H1 (cell line): ENCODE results near the gene WDR75. TPM values are rescaled to one million over a fixed set of nuclear protein-coding genes. Genes with fewer than 3 reads are reported as not detected.

Source experiments
- CTCF ChIA-PET: fragments of 300-600 bp; sonication (Branson Sonifier 250); formaldehyde crosslinking; loops from one replicate; lab custom pipeline; 2021; ENCODE audit not compliant: partially characterized antibody; lab: Charles Lee
- POLR2A ChIA-PET: fragments of 300-600 bp; sonication (Branson Sonifier 250); formaldehyde crosslinking; loops from one replicate; lab custom pipeline; 2021; ENCODE audit warnings: inconsistent platforms; ENCODE audit not compliant: partially characterized antibody; lab: Charles Lee
- DNase-seq, 2 experiments: peaks; one replicate each; pipeline versions ENCODE4 v3.0.0 to v3.0.0-alpha.2; 2010 to 2022; ENCODE audit warnings: low spot score in 2 of 2, low read depth in 1 of 2, mixed read lengths in 1 of 2
- FAIRE-seq: peaks from 2 replicates; lab custom pipeline; 2011; peaks lifted over from hg19 to GRCh38; lab: Jason Lieb, UNC
- H2AFZ ChIP-seq: 2 replicates; pipeline ENCODE4 v1.8.1; 2012; ENCODE audit warnings: low read length, inconsistent platforms
- H2AK5ac ChIP-seq: 2 replicates; pipeline ENCODE4 v1.6.1; 2013; ENCODE audit warnings: low read depth, low read length
- H2BK120ac ChIP-seq: replicated peaks from 2 replicates; pipeline ENCODE3; 2013; ENCODE audit warnings: low read depth, low read length, inconsistent platforms
- H2BK12ac ChIP-seq: 2 replicates; pipeline ENCODE4 v1.6.1; 2013; ENCODE audit warnings: low read depth, low read length
- H2BK15ac ChIP-seq: 2 replicates; pipeline ENCODE4 v1.6.1; 2013; ENCODE audit warnings: low read length
- H2BK20ac ChIP-seq: 2 replicates; pipeline ENCODE4 v1.6.1; 2013; ENCODE audit warnings: low read length
- H2BK5ac ChIP-seq: 2 replicates; pipeline ENCODE4 v1.6.1; 2013; ENCODE audit warnings: low read depth, low read length
- H3K14ac ChIP-seq: 2 replicates; pipeline ENCODE4 v1.6.1; 2013; ENCODE audit warnings: inconsistent platforms; ENCODE audit not compliant: insufficient read length
- H3K18ac ChIP-seq: 2 replicates; pipeline ENCODE4 v1.6.1; 2013; ENCODE audit warnings: low read length; ENCODE audit errors: extremely low read depth
- H3K23ac ChIP-seq: 2 replicates; pipeline ENCODE4 v1.6.1; 2013; ENCODE audit warnings: inconsistent platforms; ENCODE audit not compliant: insufficient read length
- H3K23me2 ChIP-seq: 2 replicates; pipeline ENCODE4 v1.6.1; 2013; ENCODE audit warnings: low read depth, low read length
- H3K27ac ChIP-seq: 2 replicates; pipeline ENCODE4 v1.6.1; 2011; ENCODE audit warnings: low read depth, low read length, inconsistent platforms
- H3K27me3 ChIP-seq, 4 experiments: replicated peaks in 1 of 4; 1 replicate in 1 of 4; 2 replicates in 3 of 4; pipeline versions ENCODE4 v1.6.1 to v1.8.1; 2011 to 2013; ENCODE audit warnings: low read length in 3 of 4, mild to moderate bottlenecking in 3 of 4, inconsistent platforms in 2 of 4, mixed read lengths in 2 of 4, moderate library complexity in 1 of 4; ENCODE audit not compliant: control insufficient read depth in 3 of 4, insufficient read depth in 3 of 4; ENCODE audit errors: extremely low read depth in 1 of 4
- H3K36me3 ChIP-seq, 4 experiments: 2 replicates each; pipeline versions ENCODE4 v1.6.1 to v1.8.1; 2011 to 2013; ENCODE audit warnings: mild to moderate bottlenecking in 4 of 4, low read length in 3 of 4, moderate library complexity in 2 of 4, control low read depth in 1 of 4, inconsistent platforms in 1 of 4; ENCODE audit not compliant: insufficient read depth in 4 of 4, control insufficient read depth in 2 of 4
- H3K4ac ChIP-seq: replicated peaks from 2 replicates; pipeline ENCODE3; 2013; ENCODE audit warnings: low read length, low read depth, mixed read lengths, inconsistent platforms; ENCODE audit not compliant: insufficient read length
- H3K4me1 ChIP-seq, 4 experiments: replicated peaks in 1 of 4; 1 replicate in 1 of 4; 2 replicates in 3 of 4; pipeline versions ENCODE4 v1.6.1 to v1.8.1; 2011 to 2013; ENCODE audit warnings: low read length in 3 of 4, inconsistent platforms in 2 of 4, mixed read lengths in 1 of 4; ENCODE audit not compliant: insufficient read depth in 4 of 4, control insufficient read depth in 3 of 4
- H3K4me2 ChIP-seq, 2 experiments: 2 replicates each; pipeline versions ENCODE4 v1.6.1 to v1.8.1; 2011 to 2013; ENCODE audit warnings: low read depth in 2 of 2, low read length in 2 of 2, control low read depth in 1 of 2, inconsistent platforms in 1 of 2, mild to moderate bottlenecking in 1 of 2; ENCODE audit not compliant: insufficient read depth in 1 of 2
- H3K4me3 ChIP-seq, 4 experiments: fragments of 200-600, 300-600 bp in 1 of 4; sonication (generic), shearing (Covaris generic), sonication (Bioruptor Twin) in 1 of 4; 2 replicates each; pipeline versions ENCODE4 v1.5.1 to v1.8.1; 2011 to 2016; ENCODE audit warnings: low read length in 4 of 4, low read depth in 3 of 4, control low read depth in 2 of 4, inconsistent platforms in 2 of 4, mild to moderate bottlenecking in 2 of 4, mixed read lengths in 1 of 4, moderate library complexity in 1 of 4; ENCODE audit not compliant: insufficient read depth in 2 of 4; ENCODE audit errors: extremely low read depth in 1 of 4
- H3K56ac ChIP-seq: replicated peaks from 2 replicates; pipeline ENCODE3; 2013; ENCODE audit warnings: low read depth, mild to moderate bottlenecking, mixed read lengths, low read length, inconsistent platforms; ENCODE audit not compliant: insufficient read length
- H3K79me1 ChIP-seq: 2 replicates; pipeline ENCODE4 v1.6.1; 2013; ENCODE audit warnings: low read depth, low read length, control low read depth
- H3K79me2 ChIP-seq, 2 experiments: 2 replicates each; pipeline versions ENCODE4 v1.6.1 to v1.8.1; 2012 to 2013; ENCODE audit warnings: low read length in 2 of 2, mild to moderate bottlenecking in 2 of 2, inconsistent platforms in 1 of 2; ENCODE audit not compliant: insufficient read depth in 2 of 2, control insufficient read depth in 1 of 2
- H3K9ac ChIP-seq, 4 experiments: replicated peaks in 1 of 4; 1 replicate in 1 of 4; 2 replicates in 3 of 4; pipeline versions ENCODE4 v1.6.1 to v1.8.1; 2011 to 2013; ENCODE audit warnings: low read depth in 3 of 4, low read length in 3 of 4, control low read depth in 2 of 4, mild to moderate bottlenecking in 2 of 4, moderate library complexity in 2 of 4, inconsistent platforms in 1 of 4; ENCODE audit errors: extremely low read depth in 1 of 4
- H3K9me3 ChIP-seq, 2 experiments: 2 replicates each; pipeline versions ENCODE4 v1.6.1 to v1.8.1; 2012 to 2013; ENCODE audit warnings: mild to moderate bottlenecking in 2 of 2, moderate library complexity in 2 of 2, control low read depth in 1 of 2, inconsistent platforms in 1 of 2, low read depth in 1 of 2, low read length in 1 of 2, mixed read lengths in 1 of 2; ENCODE audit not compliant: insufficient read depth in 2 of 2
- H4K20me1 ChIP-seq, 2 experiments: replicated peaks in 1 of 2; 2 replicates each; pipeline versions ENCODE3 to v1.8.1; 2011 to 2013; ENCODE audit warnings: inconsistent platforms in 2 of 2, low read length in 2 of 2, mild to moderate bottlenecking in 1 of 2; ENCODE audit not compliant: insufficient read depth in 2 of 2, control insufficient read depth in 1 of 2
- H4K5ac ChIP-seq: 2 replicates; pipeline ENCODE4 v1.6.1; 2013; ENCODE audit warnings: low read length, low read depth, mixed read lengths, inconsistent platforms; ENCODE audit not compliant: insufficient read length
- H4K8ac ChIP-seq: 2 replicates; pipeline ENCODE4 v1.8.0; 2013; ENCODE audit warnings: mild to moderate bottlenecking, moderate library complexity, low read length, inconsistent platforms; ENCODE audit not compliant: insufficient read depth; ENCODE audit errors: extremely low read depth
- H4K91ac ChIP-seq: replicated peaks from 2 replicates; pipeline ENCODE3; 2013; ENCODE audit warnings: low read length, mixed read lengths, inconsistent platforms; ENCODE audit not compliant: insufficient read length
- BACH1 ChIP-seq: IDR thresholded peaks from 2 replicates; pipeline ENCODE4 v1.6.1; 2012; ENCODE audit warnings: low read length, improper control_type of control experiment
- HDAC6 ChIP-seq: IDR thresholded peaks from one replicate; pipeline ENCODE4 v1.7.1; 2012; ENCODE audit warnings: low read depth, mild to moderate bottlenecking, inconsistent platforms, low read length, moderate library complexity
- KDM5A ChIP-seq: fragments of 200-600 bp; IDR thresholded peaks from 2 replicates; pipeline ENCODE4 v1.7.1; 2012; ENCODE audit warnings: mild to moderate bottlenecking, low read length, inconsistent platforms, mixed read lengths
- POU5F1 ChIP-seq: IDR thresholded peaks from 2 replicates; pipeline ENCODE4 v1.6.1; 2011; ENCODE audit warnings: low read depth, mild to moderate bottlenecking, low read length, moderate library complexity
- SAP30 ChIP-seq: fragments of 300-600 bp; sonication (generic); IDR thresholded peaks from 2 replicates; pipeline ENCODE4 v1.7.1; 2012; ENCODE audit warnings: low read length, moderate library complexity, mild to moderate bottlenecking, inconsistent platforms; ENCODE audit not compliant: insufficient read depth, insufficient replicate concordance
- SP4 ChIP-seq: IDR thresholded peaks from 2 replicates; pipeline ENCODE4 v1.6.1; 2012; ENCODE audit warnings: low read length, inconsistent platforms
- TEAD4 ChIP-seq: IDR thresholded peaks from 2 replicates; pipeline ENCODE4 v1.6.1; 2012; ENCODE audit warnings: low read depth, low read length, inconsistent platforms, mixed read lengths
- WGBS, 2 experiments: shearing (Covaris generic) in 1 of 2; methylation state at CpG; one replicate each; pipeline versions ENCODE4 v1.1.6 to v1.1.7; 2013 to 2015; ENCODE audit warnings: low lambda C conversion rate in 2 of 2, mixed read lengths in 2 of 2, inconsistent platforms in 1 of 2, low coverage in 1 of 2, missing lambda C conversion rate in 1 of 2; ENCODE audit not compliant: insufficient replicate concordance in 2 of 2, insufficient coverage in 1 of 2, insufficient read length in 1 of 2; ENCODE audit errors: extremely low coverage in 1 of 2, missing lambda C conversion rate in 1 of 2; 5-methylcytosine and 5-hydroxymethylcytosine counted together
- polyA plus RNA-seq, 7 experiments: library from polyadenylated mRNA; depleted of rRNA in 3 of 7; stranded (reverse) in 5 of 7; unstranded in 2 of 7; fragments of >200 nt in 5 of 7; fragments of 200-250 nt in 2 of 7; gene quantifications; 1 replicate in 5 of 7; 2 replicates in 1 of 7; 4 replicates in 1 of 7; pipeline versions ENCODE4 v1.2.1 to v1.2.3, GENCODE V29; 2011 to 2013; ENCODE audit warnings: missing spikeins in 2 of 7, mixed read lengths in 2 of 7
- total RNA-seq: library from RNA; stranded (reverse); fragmentation: NEBNext Ultra II Directional; extraction: Animal tissue kit (Norgen Biotek cat#: 25700); gene quantifications from 2 replicates; pipeline ENCODE4 v1.2.1, GENCODE V29; 2021

Gene WDR75
- total and polyA plus RNA-seq, 2 of the 8 experiments (the other 6 are each of a cell fraction or from before 2014, with no cell fraction given): 26.9 to 77.1 TPM

- H3K4me1 ChIP-seq: 0 out of 7 replicates have a peak, but pooled peaks cover 0 to 4% (median 0%) of the 10 kb centered on the region in 4 experiments
- POLR2A ChIA-PET: no interaction called here
- H3K9ac ChIP-seq: no peak overlapping the region
- H4K20me1 ChIP-seq: no peaks in the 10 kb centered on the region
- H2AFZ ChIP-seq: peak overlapping the region; percentile 44; the same call in 1 of the 2 replicates
- no peak overlapping the region for H3K56ac ChIP-seq
- TF ChIP-seq BACH1: no peak
- TF ChIP-seq TEAD4: no peak
- TF ChIP-seq POU5F1: no peak
- no peak for TF ChIP-seq KDM5A
- TF ChIP-seq HDAC6: no peak
- no peak for TF ChIP-seq SAP30
- TF ChIP-seq SP4: no peak
- H3K4me2 ChIP-seq: no peak overlapping the region
- H4K8ac ChIP-seq: no peak overlapping the region
- no peak overlapping the region for H3K14ac ChIP-seq
- no peak for DNase-seq
- H4K5ac ChIP-seq: no peak overlapping the region
- no peak overlapping the region for H3K18ac ChIP-seq
- no peak overlapping the region for H2BK5ac ChIP-seq
- H3K4ac ChIP-seq: no peak overlapping the region
- no peaks in the 10 kb centered on the region for H3K79me2 ChIP-seq
- H3K23me2 ChIP-seq: no peaks in the 10 kb centered on the region
- H3K9me3 ChIP-seq: no peaks in the 10 kb centered on the region
- no peak overlapping the region for H3K4me3 ChIP-seq
- CTCF ChIA-PET: interaction anchor here (0.7 kb wide), 1 partner anchor 43 kb away, joined by 4 read pairs; no protein-coding TSS in a partner anchor
- no peak overlapping the region for H4K91ac ChIP-seq
- no peak overlapping the region for H3K27ac ChIP-seq
- H3K79me1 ChIP-seq: no peaks in the 10 kb centered on the region
- no peaks in the 10 kb centered on the region; a peak in 1 of 7 replicates for H3K27me3 ChIP-seq
- no peak overlapping the region for H3K23ac ChIP-seq
- H2AK5ac ChIP-seq: no peak overlapping the region
- H2BK20ac ChIP-seq: no peak overlapping the region
- no peak for FAIRE-seq
- no peak overlapping the region for H2BK120ac ChIP-seq
- H2BK15ac ChIP-seq: no peak overlapping the region
- no peaks in the 10 kb centered on the region for H3K36me3 ChIP-seq
- no peak overlapping the region for H2BK12ac ChIP-seq
- WGBS, 2 experiments: 90% methylated on average over 2 of the region's 2 CpGs; no CpG with 5 or more reads in 1 of the 2 experiments
These were observed 46.2 kb downstream of the WDR75 start for GRCh38 chr2:189487283-189488007.
